ENCODE data around the gene SSX7. TPM values are rescaled to one million over a fixed set of nuclear protein-coding genes. Genes with fewer than 3 reads are reported as not detected.
"Not testable (repeated sequence)": the region's sequence is repeated elsewhere in the genome, so short reads cannot be mapped to it uniquely, and the experiment has no call there.

Gene SSX7
- total RNA-seq = not detected

DNA sequence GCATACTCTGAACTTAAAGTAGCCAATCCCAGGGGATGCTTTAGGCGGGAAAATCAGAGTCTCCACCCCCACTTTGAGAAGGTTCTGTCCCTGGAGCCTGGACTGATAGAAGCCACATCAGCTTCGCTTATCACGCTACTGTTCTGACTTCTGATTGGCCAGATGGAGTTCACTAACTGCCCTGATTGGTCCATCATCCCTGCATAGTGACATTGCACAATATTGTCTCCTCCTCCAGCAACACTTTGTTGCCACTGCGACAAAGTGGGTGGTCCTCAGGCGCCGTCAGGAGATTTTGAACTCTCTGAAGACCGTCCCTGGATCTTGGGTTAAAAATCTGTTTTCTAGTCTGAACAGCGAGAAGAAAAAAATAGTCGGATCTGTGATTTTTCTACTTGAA lies at the start of gene SSX7:
Gene SSX7 (minus strand): TSS at position 101 of the 400 bp plus-strand sequence. CDS start 1,428 bp downstream, outside the sequence.
- DNase-seq (ENCODE audit: low spot score); ATAC-seq: not testable (repeated sequence)

DNA sequence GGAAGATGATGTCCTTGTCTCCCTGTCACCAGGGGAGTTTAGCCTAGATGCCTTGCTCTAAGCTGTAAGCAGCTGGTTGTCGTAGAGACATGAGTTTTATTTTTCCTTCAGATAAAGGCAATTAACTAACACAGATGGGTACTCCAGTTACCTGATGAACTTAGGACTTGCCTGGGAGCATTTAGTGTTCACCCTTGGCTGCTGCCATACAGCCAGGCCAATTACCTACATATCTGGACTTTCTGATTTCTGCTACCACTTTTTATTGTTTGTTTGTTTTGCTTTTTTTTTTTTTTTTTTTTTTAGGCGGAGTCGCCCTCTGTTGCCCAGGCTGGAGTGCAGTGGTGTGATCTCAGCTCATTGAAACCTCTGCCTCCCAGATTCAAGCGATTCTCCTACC lies 37.3 kb upstream of the SSX7 start:
- DNase-seq (ENCODE audit: low spot score); ATAC-seq: not testable (repeated sequence)

DNA sequence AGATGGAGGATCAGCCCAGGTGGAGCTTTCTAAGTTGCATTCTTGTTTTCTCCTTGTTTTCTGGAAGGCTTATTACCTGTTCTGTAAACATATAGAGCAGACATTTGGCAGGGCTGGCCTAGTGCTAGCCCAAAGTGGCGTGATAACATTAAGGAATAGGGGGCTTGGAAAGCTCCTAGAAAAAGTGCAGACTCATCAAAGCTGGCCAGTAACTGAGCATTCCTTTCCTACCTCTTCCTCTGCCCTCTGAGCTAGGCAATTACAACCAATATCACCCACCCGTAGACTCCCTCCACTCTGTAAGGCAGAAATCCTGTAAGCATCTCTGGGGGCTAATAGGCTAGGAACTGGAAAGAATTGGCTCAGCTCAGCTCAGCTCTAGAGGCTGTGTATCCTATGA lies 7.5 kb upstream of the SSX7 start:
- not testable (repeated sequence) for DNase-seq (ENCODE audit: low spot score)

DNA sequence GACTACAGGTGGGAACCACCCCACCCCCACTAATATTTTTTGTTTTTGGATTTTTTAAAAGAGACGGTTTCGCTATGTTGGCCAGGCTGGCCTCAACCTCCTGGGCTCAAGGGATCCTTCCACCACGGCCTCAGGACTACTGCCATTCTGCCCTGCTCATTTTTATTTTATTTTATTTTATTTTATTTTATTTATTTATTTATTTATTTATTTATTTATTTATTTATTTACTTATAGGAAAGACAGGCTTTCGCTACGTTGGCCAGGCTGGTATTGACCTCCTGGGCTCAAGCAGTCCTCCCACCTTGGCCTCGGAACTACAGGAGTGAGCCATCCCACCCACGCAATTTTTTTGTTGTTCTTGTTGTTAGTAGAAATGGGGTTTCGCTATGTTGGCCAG lies 775 bp upstream of the SSX7 start:
- ATAC-seq; DNase-seq (ENCODE audit: low spot score): not testable (repeated sequence)

More for the DNA sequence above, 7.5 kb upstream of the SSX7 start:
- ATAC-seq = not testable (repeated sequence)

DNA sequence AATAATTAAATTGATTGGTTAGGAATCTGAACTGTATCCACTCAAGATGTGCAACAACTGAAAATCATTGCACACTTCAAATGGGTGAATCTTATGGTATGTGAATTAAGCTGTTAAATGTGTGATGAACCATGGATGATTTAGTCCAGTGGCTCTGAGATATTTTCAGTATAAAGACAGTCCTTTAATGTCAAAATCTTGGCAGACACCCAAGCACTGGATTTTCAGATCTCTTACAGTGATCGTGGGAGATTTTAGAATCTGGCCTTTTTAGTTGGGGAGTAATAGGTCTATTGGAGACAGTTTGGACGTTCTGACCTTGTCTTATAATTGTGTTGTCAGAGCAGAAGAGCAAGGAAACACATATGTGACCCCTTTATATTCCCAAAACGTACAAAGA lies 4.0 kb downstream of the SSX7 start:
- not testable (repeated sequence) for ATAC-seq; DNase-seq (ENCODE audit: low spot score)

DNA sequence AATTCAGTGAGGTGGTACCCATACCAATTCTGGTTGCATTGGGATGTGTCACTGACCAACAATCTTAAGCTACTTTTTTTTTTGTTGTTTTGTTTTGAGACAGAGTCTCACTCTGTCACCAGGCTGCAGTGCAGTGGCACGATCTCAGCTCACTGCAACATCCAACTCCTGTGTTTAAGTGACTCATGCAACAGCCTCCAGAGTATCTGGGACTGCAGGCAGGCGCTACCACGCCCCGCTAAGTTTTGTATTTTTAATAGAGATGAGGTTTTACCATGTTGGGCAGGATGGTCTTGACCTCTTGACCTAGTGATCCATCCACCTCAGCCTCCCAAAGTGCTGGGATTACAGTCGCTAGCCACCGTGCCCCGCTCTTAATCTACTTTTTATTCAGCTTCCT lies 5.7 kb downstream of the SSX7 start:
- ATAC-seq; DNase-seq (ENCODE audit: low spot score): not testable (repeated sequence)

GRCh38 chrX:52628483-52628882 lies 26.2 kb downstream of the SSX7 start:
- not testable (repeated sequence) for DNase-seq (ENCODE audit: low spot score); ATAC-seq

DNA sequence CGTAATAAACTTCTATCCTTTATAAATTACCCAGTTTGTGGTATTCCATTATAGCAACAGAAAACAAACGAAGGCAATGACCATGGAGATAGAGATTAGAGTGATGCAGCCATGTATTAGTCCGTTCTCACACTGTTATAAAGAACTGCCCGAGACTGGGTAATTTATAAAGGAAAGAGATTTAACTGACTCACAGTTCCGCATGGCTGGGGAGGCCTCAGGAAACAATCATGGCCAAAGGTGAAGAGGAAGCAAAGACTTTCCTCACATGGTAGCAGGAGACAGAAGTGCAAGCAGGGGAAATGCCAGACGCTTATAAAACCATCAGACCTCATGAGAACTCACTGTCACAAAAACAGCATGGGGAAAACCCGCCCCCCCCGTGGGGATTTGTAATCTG lies 34.0 kb downstream of the SSX7 start:
- not testable (repeated sequence) for DNase-seq (ENCODE audit: low spot score); ATAC-seq

- ATAC-seq = no peak
Observed at GRCh38 chrX:52608961-52609360, 45.7 kb downstream of the SSX7 start.

DNA sequence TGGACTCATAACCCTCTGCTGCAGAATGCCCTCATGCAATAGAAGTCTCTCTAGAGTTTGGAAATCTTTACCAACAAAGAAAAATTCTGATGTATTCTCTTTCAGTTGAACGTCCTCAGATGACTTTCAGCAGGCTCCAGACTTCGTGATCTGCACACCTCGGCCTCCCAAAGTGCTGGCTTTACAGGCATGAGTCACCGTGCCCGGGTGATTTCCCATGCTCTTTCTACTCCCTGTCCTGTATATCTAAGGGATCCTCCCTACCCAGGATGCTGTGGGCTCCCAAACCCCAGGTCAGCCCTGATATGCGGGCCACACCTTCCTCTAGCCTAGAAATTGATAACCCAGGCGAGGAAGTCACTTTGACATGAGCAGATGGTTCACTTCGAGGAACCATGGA lies 51.5 kb downstream of the SSX7 start:
- DNase-seq (ENCODE audit: low spot score); ATAC-seq: not testable (repeated sequence)

More at GRCh38 chrX:52608961-52609360, 45.7 kb downstream of the SSX7 start:
- DNase-seq (ENCODE audit: low spot score) = no peak

DNA sequence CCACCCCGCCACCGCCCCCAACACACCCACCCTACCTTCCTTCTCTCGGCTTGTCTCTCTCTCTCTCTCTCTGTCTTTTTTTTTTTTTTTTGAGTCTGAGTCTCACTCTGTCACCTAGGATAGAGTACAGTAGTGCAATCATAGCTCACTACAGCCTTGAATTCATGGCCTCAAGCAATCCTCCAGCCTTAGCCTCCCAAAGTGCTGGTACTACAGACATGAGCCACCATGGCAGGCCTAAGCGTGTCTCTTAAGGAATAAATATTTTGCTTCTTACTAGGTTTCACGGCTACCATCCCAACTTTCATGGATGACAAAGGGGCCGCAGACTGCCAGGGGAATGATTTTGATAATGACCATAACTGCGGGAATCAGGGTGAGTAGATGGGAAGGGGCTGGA lies 55.8 kb downstream of the SSX7 start:
- DNase-seq (ENCODE audit: low spot score) = no peak
- ATAC-seq = no peak

DNA sequence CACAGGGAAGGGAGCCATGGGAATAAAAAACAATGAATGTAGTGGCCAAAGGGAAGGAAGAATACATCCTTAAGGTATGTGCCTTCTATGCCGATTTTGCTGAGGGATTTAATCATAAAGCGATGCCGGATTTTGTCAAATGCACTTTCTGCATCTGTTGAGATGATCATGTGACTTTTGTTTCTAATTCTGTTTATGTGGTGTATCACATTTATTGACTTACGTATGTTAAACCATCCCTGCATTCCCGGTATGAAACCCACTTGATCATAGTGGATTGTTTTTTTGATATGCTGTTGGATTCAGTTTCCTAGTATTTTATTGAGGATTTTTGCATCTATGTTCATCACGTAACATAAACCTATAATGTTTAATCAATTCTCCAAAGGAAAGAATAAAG lies 60.0 kb downstream of the SSX7 start:
- ATAC-seq = no peak
- no peak for DNase-seq (ENCODE audit: low spot score)

Other genes starting within 250 kb of the SSX7 start
- not detected for gene XAGE1A, start 159.1 kb downstream of the SSX7 start, total RNA-seq
- gene XAGE1B, start 137.8 kb downstream of the SSX7 start, total RNA-seq = not detected
- not detected for gene SSX2, start 52.3 kb upstream of the SSX7 start, total RNA-seq
- gene SSX2B, start 96.4 kb upstream of the SSX7 start, total RNA-seq = 0.23 TPM
- gene SPANXN5, start 142.5 kb upstream of the SSX7 start, total RNA-seq = not detected
- gene XAGE5, start 156.4 kb upstream of the SSX7 start, total RNA-seq = not detected
- not detected for gene XAGE3, start 213.2 kb upstream of the SSX7 start, total RNA-seq
- gene FAM156B, start 242.4 kb upstream of the SSX7 start, total RNA-seq = 5.2 TPM

All from left lobe of liver (tissue), 2 donors.